GM19043 (cell line): Measurements from ENCODE around the gene DNAH8.

Source experiments
- ATAC-seq: cut with Tn5 transposase; IDR thresholded peaks from one replicate; pipeline ENCODE4 v1.9.1; 2021; ENCODE audit warnings: low read depth; ENCODE audit not compliant: unreplicated experiment

Gene DNAH8

GRCh38 chr6:39043776-39044175, 328.7 kb downstream of the DNAH8 start:
- no peak for ATAC-seq

GRCh38 chr6:39044181-39044580, 329.1 kb downstream of the DNAH8 start:
- no peak for ATAC-seq

- no peak for ATAC-seq
Measured at GRCh38 chr6:39047434-39048327, 332.6 kb downstream of the DNAH8 start.

- ATAC-seq: no peak
Measured at GRCh38 chr6:39048481-39049399, 333.6 kb downstream of the DNAH8 start, which contains the start of gene GLP1R. Gene GLP1R (plus strand): TSS chr6:39048781. CDS start chr6:39048841, 60 bp downstream.

- ATAC-seq: no peak
Measured at GRCh38 chr6:39049575-39050283, 334.6 kb downstream of the DNAH8 start.

- ATAC-seq: no peak
Measured at GRCh38 chr6:39050453-39051112, 335.5 kb downstream of the DNAH8 start.

- no peak for ATAC-seq
Measured at GRCh38 chr6:39051399-39052122, 336.4 kb downstream of the DNAH8 start.

- ATAC-seq: no peak
Measured at GRCh38 chr6:39053016-39053624, 338.0 kb downstream of the DNAH8 start.

GRCh38 chr6:39053854-39054576, 338.9 kb downstream of the DNAH8 start:
- no peak for ATAC-seq

GRCh38 chr6:39054577-39055142, 339.5 kb downstream of the DNAH8 start:
- ATAC-seq: no peak

GRCh38 chr6:39055661-39056060, 340.6 kb downstream of the DNAH8 start:
- no peak for ATAC-seq

GRCh38 chr6:39056191-39056590, 341.1 kb downstream of the DNAH8 start:
- no peak for ATAC-seq

- ATAC-seq: no peak
Measured at GRCh38 chr6:39056681-39057080, 341.6 kb downstream of the DNAH8 start.

- no peak for ATAC-seq
Measured at GRCh38 chr6:39057251-39058155, 342.4 kb downstream of the DNAH8 start.

- ATAC-seq: no peak
Measured at GRCh38 chr6:39058471-39059147, 343.5 kb downstream of the DNAH8 start.

GRCh38 chr6:39059496-39060310, 344.6 kb downstream of the DNAH8 start:
- no peak for ATAC-seq
